Skeletal muscle tissue (tissue), 4 donors: ENCODE data around the gene ACD. TPM values are rescaled to one million over a fixed set of nuclear protein-coding genes. Genes with fewer than 3 reads are reported as not detected.

Experiments
- H3K27ac ChIP-seq: one replicate; pipeline ENCODE4 v1.7.0; 2013; ENCODE audit warnings: mild to moderate bottlenecking, low read depth, low read length, inconsistent platforms
- H3K27me3 ChIP-seq, 3 donors: one replicate each; pipeline ENCODE4 v1.7.0; 2013; ENCODE audit warnings: low read length in 3 of 3; ENCODE audit not compliant: control insufficient read depth in 3 of 3, insufficient read depth in 3 of 3
- H3K36me3 ChIP-seq, 3 donors: one replicate each; pipeline ENCODE4 v1.7.0; 2013; ENCODE audit warnings: low read length in 3 of 3; ENCODE audit not compliant: control insufficient read depth in 3 of 3, insufficient read depth in 3 of 3
- H3K4me1 ChIP-seq, 3 donors: one replicate each; pipeline ENCODE4 v1.7.0; 2013; ENCODE audit warnings: low read length in 3 of 3, mild to moderate bottlenecking in 3 of 3; ENCODE audit not compliant: control insufficient read depth in 3 of 3, insufficient read depth in 3 of 3
- H3K4me3 ChIP-seq, 3 donors: one replicate each; pipeline ENCODE4 v1.7.0; 2013; ENCODE audit warnings: low read length in 3 of 3
- H3K9ac ChIP-seq, 3 donors: one replicate each; pipeline ENCODE4 v1.7.0; 2013; ENCODE audit warnings: low read length in 3 of 3, mild to moderate bottlenecking in 3 of 3, moderate library complexity in 2 of 3, low read depth in 1 of 3
- H3K9me3 ChIP-seq, 3 donors: one replicate each; pipeline ENCODE4 v1.7.0; 2013; ENCODE audit warnings: low read length in 3 of 3; ENCODE audit not compliant: control insufficient read depth in 3 of 3
- total RNA-seq: library from RNA; depleted of rRNA; stranded (reverse); fragments of >200 nt; gene quantifications from one replicate; pipeline ENCODE4 v1.2.3, GENCODE V29; 2014
- donor health status: Osteomylitis.

Gene ACD
- total RNA-seq, 1 donor from 2014 or later = 10.4 TPM

- Histone ChIP-seq H3K9ac (no peak overlapping the region), H3K27ac (no peak overlapping the region), H3K4me1 (no peaks in the 10 kb centered on the region), H3K9me3 (no peaks in the 10 kb centered on the region), H3K36me3 (peaks cover 20 to 50% (median 46%) of the 10 kb centered on the region in 3 donors), H3K4me3 (no peak overlapping the region), H3K27me3 (no peaks in the 10 kb centered on the region)
These were observed 27.5 kb downstream of the ACD start for GRCh38 chr16:67632415-67633172.

- H3K27ac ChIP-seq = no peak overlapping the region
- H3K4me3 ChIP-seq = no peak overlapping the region
- H3K27me3 ChIP-seq = no peaks in the 10 kb centered on the region
- no peak overlapping the region for H3K9ac ChIP-seq
- H3K9me3 ChIP-seq = no peaks in the 10 kb centered on the region
- H3K36me3 ChIP-seq = peaks cover 41 to 65% (median 62%) of the 10 kb centered on the region in 3 donors
- no peaks in the 10 kb centered on the region for H3K4me1 ChIP-seq
These were observed 31.8 kb downstream of the ACD start for GRCh38 chr16:67628216-67628615.

- no peak overlapping the region for H3K9ac ChIP-seq
- no peaks in the 10 kb centered on the region for H3K9me3 ChIP-seq
- H3K36me3 ChIP-seq = peaks cover 25 to 32% (median 31%) of the 10 kb centered on the region in 3 donors
- no peaks in the 10 kb centered on the region for H3K4me1 ChIP-seq
- H3K27me3 ChIP-seq = no peaks in the 10 kb centered on the region
- no peak overlapping the region for H3K4me3 ChIP-seq
- no peak overlapping the region for H3K27ac ChIP-seq
These were observed 46.3 kb downstream of the ACD start for GRCh38 chr16:67613808-67614207.

GRCh38 chr16:67608364-67608763, 51.7 kb downstream of the ACD start:
- no peak overlapping the region for H3K27ac ChIP-seq
- no peaks in the 10 kb centered on the region for H3K27me3 ChIP-seq
- H3K4me3 ChIP-seq = no peak overlapping the region
- peaks cover 11 to 12% (median 11%) of the 10 kb centered on the region in 3 donors for H3K36me3 ChIP-seq
- H3K9ac ChIP-seq = no peak overlapping the region
- no peaks in the 10 kb centered on the region for H3K9me3 ChIP-seq
- no peaks in the 10 kb centered on the region for H3K4me1 ChIP-seq

Other genes starting within 250 kb of the ACD start
- gene ZDHHC1, start 243.8 kb downstream of the ACD start, total RNA-seq = 11.5 TPM
- 2.6 TPM for gene HSD11B2, start 229.1 kb downstream of the ACD start, total RNA-seq
- gene ATP6V0D1, start 179.1 kb downstream of the ACD start, total RNA-seq = 46.4 TPM
- not detected for gene AGRP, start 176.7 kb downstream of the ACD start, total RNA-seq
- 30.8 TPM for gene RIPOR1, start 131.4 kb downstream of the ACD start, total RNA-seq
- gene CTCF, start 97.7 kb downstream of the ACD start, total RNA-seq = 31.3 TPM
- not detected for gene CARMIL2, start 15.1 kb downstream of the ACD start, total RNA-seq
- 0.52 TPM for gene PARD6A, start 700 bp upstream of the ACD start, total RNA-seq
- gene ENKD1, start 6.5 kb upstream of the ACD start, total RNA-seq = 5.2 TPM
- gene C16orf86, start 6.6 kb upstream of the ACD start, total RNA-seq = 3.1 TPM
- 12.5 TPM for gene GFOD2, start 59.1 kb upstream of the ACD start, total RNA-seq
- 4.7 TPM for gene RANBP10, start 146.3 kb upstream of the ACD start, total RNA-seq
- 0.52 TPM for gene TSNAXIP1, start 146.6 kb upstream of the ACD start, total RNA-seq
- gene THAP11, start 182.1 kb upstream of the ACD start, total RNA-seq = 35.5 TPM
- 94.5 TPM for gene NUTF2, start 186.7 kb upstream of the ACD start, total RNA-seq
- 14.6 TPM for gene CENPT, start 187.4 kb upstream of the ACD start, total RNA-seq
- 66.3 TPM for gene EDC4, start 212.8 kb upstream of the ACD start, total RNA-seq
- 1.0 TPM for gene NRN1L, start 224.6 kb upstream of the ACD start, total RNA-seq
- gene PSKH1, start 233.0 kb upstream of the ACD start, total RNA-seq = 9.9 TPM